HepG2 (cell line): ENCODE results near the gene UNG. TPM values are rescaled to one million over a fixed set of nuclear protein-coding genes. Genes with fewer than 3 reads are reported as not detected.

Experiments
- DPF2 ChIP-seq: sonication (generic); formaldehyde crosslinking; IDR thresholded peaks from 2 replicates; pipeline ENCODE4 v1.4.0; 2020; ENCODE audit warnings: mild to moderate bottlenecking, low read depth, missing genetic modification reagents, borderline replicate concordance
- JDP2 ChIP-seq: sonication (generic); formaldehyde crosslinking; IDR thresholded peaks from 2 replicates; pipeline ENCODE4 v1.8.1; 2022; ENCODE audit warnings: missing genetic modification reagents, borderline replicate concordance
- POLR2AphosphoS5 ChIP-seq: IDR thresholded peaks from 2 replicates; pipeline ENCODE4 v1.6.1; 2012; ENCODE audit warnings: low read depth, low read length
- RCOR2 ChIP-seq: IDR thresholded peaks from 2 replicates; pipeline ENCODE4 v1.6.1; 2016; ENCODE audit warnings: missing biosample characterization, missing genetic modification reagents
- RELA ChIP-seq: sonication (generic); formaldehyde crosslinking; IDR thresholded peaks from 2 replicates; pipeline ENCODE4 v1.4.0; 2020; ENCODE audit warnings: missing genetic modification reagents
- RFX3 ChIP-seq: IDR thresholded peaks from 2 replicates; pipeline ENCODE4 v1.6.1; 2016; ENCODE audit warnings: missing biosample characterization, missing genetic modification reagents
- SP1 ChIP-seq, 2 experiments: fragments of 450-650 bp in 1 of 2; sonication (generic) in 1 of 2; formaldehyde crosslinking in 1 of 2; IDR thresholded peaks; 2 replicates each; pipeline versions ENCODE4 v1.4.0 to v1.6.1; 2016 to 2020; ENCODE audit warnings: missing genetic modification reagents in 1 of 2
- ZBTB21 ChIP-seq: sonication (generic); formaldehyde crosslinking; IDR thresholded peaks from 2 replicates; pipeline ENCODE4 v1.4.0; 2020; ENCODE audit warnings: missing genetic modification reagents
- ZFX ChIP-seq: sonication (generic); formaldehyde crosslinking; IDR thresholded peaks from 2 replicates; pipeline ENCODE4 v1.4.0; 2020; ENCODE audit warnings: mild to moderate bottlenecking, low read depth, missing genetic modification reagents, moderate library complexity
- ZNF335 ChIP-seq: sonication (generic); formaldehyde crosslinking; IDR thresholded peaks from 2 replicates; pipeline ENCODE4 v1.4.0; 2020; ENCODE audit warnings: missing genetic modification reagents
- ZNF441 ChIP-seq: sonication (generic); formaldehyde crosslinking; IDR thresholded peaks from 2 replicates; pipeline ENCODE4 v1.7.0; 2021; ENCODE audit warnings: missing genetic modification reagents, borderline replicate concordance
- ZNF550 ChIP-seq: sonication (generic); formaldehyde crosslinking; IDR thresholded peaks from 2 replicates; pipeline ENCODE4 v1.4.0; 2020; ENCODE audit warnings: mild to moderate bottlenecking, missing genetic modification reagents, borderline replicate concordance
- ZNF567 ChIP-seq: sonication (generic); formaldehyde crosslinking; IDR thresholded peaks from 2 replicates; pipeline ENCODE4 v1.8.1; 2023; ENCODE audit warnings: mild to moderate bottlenecking, missing genetic modification reagents, borderline replicate concordance
- ZNF792 ChIP-seq: IDR thresholded peaks from 2 replicates; pipeline ENCODE4 v1.6.1; 2016
- polyA plus RNA-seq, 8 experiments: library from polyadenylated mRNA; depleted of rRNA in 3 of 8; stranded (reverse) in 7 of 8; unstranded in 1 of 8; fragments of >200 nt; fragmentation: Illumina TruSeq in 4 of 8; extraction: Trizol in 4 of 8; gene quantifications; 2 replicates each; pipeline versions ENCODE4 v1.2.1 to v1.2.3, GENCODE V29; 2011 to 2016; ENCODE audit warnings: low read depth in 4 of 8, missing spikeins in 1 of 8, mixed read lengths in 1 of 8; ENCODE audit not compliant: insufficient read depth in 1 of 8
- total RNA-seq, 5 experiments: library from RNA; depleted of rRNA; stranded (reverse); fragments of >200 nt; fragmentation: Illumina TruSeq; extraction: Trizol; gene quantifications; 2 replicates each; pipeline ENCODE4 v1.2.3, GENCODE V29; 2016; ENCODE audit warnings: low read depth in 1 of 5
- TF ChIP-seq, protein P1 (sequence below): sonication (generic); formaldehyde crosslinking; IDR thresholded peaks from 2 replicates; pipeline ENCODE4 v1.9.0; 2021; ENCODE audit warnings: mild to moderate bottlenecking, missing genetic modification reagents
- TF ChIP-seq, protein P2 (sequence below): sonication (generic); formaldehyde crosslinking; IDR thresholded peaks from 2 replicates; pipeline ENCODE4 v1.5.1; 2020; ENCODE audit warnings: missing genetic modification reagents, mild to moderate bottlenecking, borderline replicate concordance
- TF ChIP-seq, protein P3 (sequence below): IDR thresholded peaks from 2 replicates; pipeline ENCODE4 v1.6.1; 2016; ENCODE audit warnings: low read depth, borderline replicate concordance
- TF ChIP-seq, protein P4 (sequence below): sonication (generic); formaldehyde crosslinking; IDR thresholded peaks from 2 replicates; pipeline ENCODE4 v1.5.1; 2020; ENCODE audit warnings: mild to moderate bottlenecking, moderate library complexity, missing genetic modification reagents
- TF ChIP-seq, protein P5 (sequence below): sonication (generic); IDR thresholded peaks from 2 replicates; pipeline ENCODE4 v1.6.1; 2016; ENCODE audit warnings: low read depth, borderline replicate concordance

The UNG gene
- total and polyA plus RNA-seq, 2 of the 13 experiments (the other 11 are each of a cell fraction or from before 2014, with no cell fraction given) = 23.3 to 114 TPM

DNA sequence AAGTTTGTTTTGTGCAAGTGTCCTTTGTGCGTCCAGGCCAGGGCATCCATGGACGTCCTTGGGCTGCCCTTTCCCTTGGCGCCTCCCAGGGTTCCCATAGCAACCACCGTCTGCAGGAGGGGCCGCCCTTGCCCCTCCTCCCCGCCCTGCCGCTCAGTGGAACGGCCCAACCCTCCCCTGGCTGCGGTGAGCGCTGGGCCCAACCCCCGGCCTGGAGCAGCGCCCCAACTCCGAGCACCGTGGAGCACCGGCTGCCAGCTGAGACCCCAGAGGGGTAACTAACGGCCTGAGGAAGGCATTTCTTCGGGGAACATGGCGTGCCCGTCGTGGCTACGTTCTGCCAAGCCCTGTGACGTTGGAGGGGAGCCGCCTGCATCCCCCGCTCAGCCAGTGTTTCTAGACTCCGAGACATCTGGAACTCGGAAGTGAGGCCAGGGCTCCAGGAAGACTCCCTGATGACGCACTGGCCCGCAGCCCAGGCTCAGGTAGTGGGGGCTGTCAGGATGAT is 13.6 kb downstream of the UNG start (continued):
- TF ChIP-seq, protein P1, sequence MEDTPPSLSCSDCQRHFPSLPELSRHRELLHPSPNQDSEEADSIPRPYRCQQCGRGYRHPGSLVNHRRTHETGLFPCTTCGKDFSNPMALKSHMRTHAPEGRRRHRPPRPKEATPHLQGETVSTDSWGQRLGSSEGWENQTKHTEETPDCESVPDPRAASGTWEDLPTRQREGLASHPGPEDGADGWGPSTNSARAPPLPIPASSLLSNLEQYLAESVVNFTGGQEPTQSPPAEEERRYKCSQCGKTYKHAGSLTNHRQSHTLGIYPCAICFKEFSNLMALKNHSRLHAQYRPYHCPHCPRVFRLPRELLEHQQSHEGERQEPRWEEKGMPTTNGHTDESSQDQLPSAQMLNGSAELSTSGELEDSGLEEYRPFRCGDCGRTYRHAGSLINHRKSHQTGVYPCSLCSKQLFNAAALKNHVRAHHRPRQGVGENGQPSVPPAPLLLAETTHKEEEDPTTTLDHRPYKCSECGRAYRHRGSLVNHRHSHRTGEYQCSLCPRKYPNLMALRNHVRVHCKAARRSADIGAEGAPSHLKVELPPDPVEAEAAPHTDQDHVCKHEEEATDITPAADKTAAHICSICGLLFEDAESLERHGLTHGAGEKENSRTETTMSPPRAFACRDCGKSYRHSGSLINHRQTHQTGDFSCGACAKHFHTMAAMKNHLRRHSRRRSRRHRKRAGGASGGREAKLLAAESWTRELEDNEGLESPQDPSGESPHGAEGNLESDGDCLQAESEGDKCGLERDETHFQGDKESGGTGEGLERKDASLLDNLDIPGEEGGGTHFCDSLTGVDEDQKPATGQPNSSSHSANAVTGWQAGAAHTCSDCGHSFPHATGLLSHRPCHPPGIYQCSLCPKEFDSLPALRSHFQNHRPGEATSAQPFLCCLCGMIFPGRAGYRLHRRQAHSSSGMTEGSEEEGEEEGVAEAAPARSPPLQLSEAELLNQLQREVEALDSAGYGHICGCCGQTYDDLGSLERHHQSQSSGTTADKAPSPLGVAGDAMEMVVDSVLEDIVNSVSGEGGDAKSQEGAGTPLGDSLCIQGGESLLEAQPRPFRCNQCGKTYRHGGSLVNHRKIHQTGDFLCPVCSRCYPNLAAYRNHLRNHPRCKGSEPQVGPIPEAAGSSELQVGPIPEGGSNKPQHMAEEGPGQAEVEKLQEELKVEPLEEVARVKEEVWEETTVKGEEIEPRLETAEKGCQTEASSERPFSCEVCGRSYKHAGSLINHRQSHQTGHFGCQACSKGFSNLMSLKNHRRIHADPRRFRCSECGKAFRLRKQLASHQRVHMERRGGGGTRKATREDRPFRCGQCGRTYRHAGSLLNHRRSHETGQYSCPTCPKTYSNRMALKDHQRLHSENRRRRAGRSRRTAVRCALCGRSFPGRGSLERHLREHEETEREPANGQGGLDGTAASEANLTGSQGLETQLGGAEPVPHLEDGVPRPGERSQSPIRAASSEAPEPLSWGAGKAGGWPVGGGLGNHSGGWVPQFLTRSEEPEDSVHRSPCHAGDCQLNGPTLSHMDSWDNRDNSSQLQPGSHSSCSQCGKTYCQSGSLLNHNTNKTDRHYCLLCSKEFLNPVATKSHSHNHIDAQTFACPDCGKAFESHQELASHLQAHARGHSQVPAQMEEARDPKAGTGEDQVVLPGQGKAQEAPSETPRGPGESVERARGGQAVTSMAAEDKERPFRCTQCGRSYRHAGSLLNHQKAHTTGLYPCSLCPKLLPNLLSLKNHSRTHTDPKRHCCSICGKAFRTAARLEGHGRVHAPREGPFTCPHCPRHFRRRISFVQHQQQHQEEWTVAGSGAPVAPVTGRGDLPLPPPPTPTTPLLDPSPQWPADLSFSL (CRISPR knock-in tag) = no peak
- TF ChIP-seq, protein P2, sequence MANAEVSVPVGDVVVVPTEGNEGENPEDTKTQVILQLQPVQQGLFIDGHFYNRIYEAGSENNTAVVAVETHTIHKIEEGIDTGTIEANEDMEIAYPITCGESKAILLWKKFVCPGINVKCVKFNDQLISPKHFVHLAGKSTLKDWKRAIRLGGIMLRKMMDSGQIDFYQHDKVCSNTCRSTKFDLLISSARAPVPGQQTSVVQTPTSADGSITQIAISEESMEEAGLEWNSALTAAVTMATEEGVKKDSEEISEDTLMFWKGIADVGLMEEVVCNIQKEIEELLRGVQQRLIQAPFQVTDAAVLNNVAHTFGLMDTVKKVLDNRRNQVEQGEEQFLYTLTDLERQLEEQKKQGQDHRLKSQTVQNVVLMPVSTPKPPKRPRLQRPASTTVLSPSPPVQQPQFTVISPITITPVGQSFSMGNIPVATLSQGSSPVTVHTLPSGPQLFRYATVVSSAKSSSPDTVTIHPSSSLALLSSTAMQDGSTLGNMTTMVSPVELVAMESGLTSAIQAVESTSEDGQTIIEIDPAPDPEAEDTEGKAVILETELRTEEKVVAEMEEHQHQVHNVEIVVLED (CRISPR knock-in tag) = peak; percentile 40; the same call in 1 of the 2 replicates
- TF ChIP-seq ZNF441 (CRISPR knock-in tag) (0 out of 2 replicates have a peak, but pooled peaks have one; percentile 66), RFX3 (CRISPR knock-in tag) (peak; percentile 97), ZNF550 (CRISPR knock-in tag) (no peak), RCOR2 (CRISPR knock-in tag) (no peak), ZBTB21 (peak; percentile 87), POLR2AphosphoS5 (peak; percentile 71), RELA (no peak), ZNF335 (CRISPR knock-in tag) (0 out of 2 replicates have a peak, but pooled peaks have one; percentile 71), JDP2 (no peak), DPF2 (no peak), SP1 (IDR thresholded peaks at IDR 0.05) (no peak), SP1 (CRISPR knock-in tag; IDR thresholded peaks at IDR 0.05) (peak; percentile 47; the same call in 1 of the 2 replicates), ZNF792 (CRISPR knock-in tag) (peak; percentile 60), ZFX (CRISPR knock-in tag) (peak; percentile 96), ZNF567 (no peak)
- TF ChIP-seq, protein P3, sequence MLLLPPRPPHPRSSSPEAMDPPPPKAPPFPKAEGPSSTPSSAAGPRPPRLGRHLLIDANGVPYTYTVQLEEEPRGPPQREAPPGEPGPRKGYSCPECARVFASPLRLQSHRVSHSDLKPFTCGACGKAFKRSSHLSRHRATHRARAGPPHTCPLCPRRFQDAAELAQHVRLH (CRISPR knock-in tag) = peak; percentile 60; the same call in 1 of the 2 replicates
- TF ChIP-seq, protein P4, sequence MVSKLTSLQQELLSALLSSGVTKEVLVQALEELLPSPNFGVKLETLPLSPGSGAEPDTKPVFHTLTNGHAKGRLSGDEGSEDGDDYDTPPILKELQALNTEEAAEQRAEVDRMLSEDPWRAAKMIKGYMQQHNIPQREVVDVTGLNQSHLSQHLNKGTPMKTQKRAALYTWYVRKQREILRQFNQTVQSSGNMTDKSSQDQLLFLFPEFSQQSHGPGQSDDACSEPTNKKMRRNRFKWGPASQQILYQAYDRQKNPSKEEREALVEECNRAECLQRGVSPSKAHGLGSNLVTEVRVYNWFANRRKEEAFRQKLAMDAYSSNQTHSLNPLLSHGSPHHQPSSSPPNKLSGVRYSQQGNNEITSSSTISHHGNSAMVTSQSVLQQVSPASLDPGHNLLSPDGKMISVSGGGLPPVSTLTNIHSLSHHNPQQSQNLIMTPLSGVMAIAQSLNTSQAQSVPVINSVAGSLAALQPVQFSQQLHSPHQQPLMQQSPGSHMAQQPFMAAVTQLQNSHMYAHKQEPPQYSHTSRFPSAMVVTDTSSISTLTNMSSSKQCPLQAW (CRISPR knock-in tag) = peak; percentile 79; the same call in 1 of the 2 replicates
- TF ChIP-seq, protein P5, sequence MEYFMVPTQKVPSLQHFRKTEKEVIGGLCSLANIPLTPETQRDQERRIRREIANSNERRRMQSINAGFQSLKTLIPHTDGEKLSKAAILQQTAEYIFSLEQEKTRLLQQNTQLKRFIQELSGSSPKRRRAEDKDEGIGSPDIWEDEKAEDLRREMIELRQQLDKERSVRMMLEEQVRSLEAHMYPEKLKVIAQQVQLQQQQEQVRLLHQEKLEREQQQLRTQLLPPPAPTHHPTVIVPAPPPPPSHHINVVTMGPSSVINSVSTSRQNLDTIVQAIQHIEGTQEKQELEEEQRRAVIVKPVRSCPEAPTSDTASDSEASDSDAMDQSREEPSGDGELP = peak; percentile 71; the same call in 1 of the 2 replicates
